VCaP (cell line): ENCODE data around the gene MALRD1.

Source experiments
- H3K27ac ChIP-seq: fragments of 450-650 bp; 2 replicates; pipeline ENCODE4 v1.5.1; 2017
- TF ChIP-seq, protein P1 (sequence below): fragments of 450-650 bp; conservative IDR thresholded peaks from 2 replicates; pipeline ENCODE4 v1.5.1; 2017; ENCODE audit warnings: mild to moderate bottlenecking, moderate library complexity

Gene MALRD1

GRCh38 chr10:19493917-19494316 lies 445.3 kb downstream of the MALRD1 start:
- H3K27ac ChIP-seq: no peak overlapping the region
- TF ChIP-seq, protein P1, sequence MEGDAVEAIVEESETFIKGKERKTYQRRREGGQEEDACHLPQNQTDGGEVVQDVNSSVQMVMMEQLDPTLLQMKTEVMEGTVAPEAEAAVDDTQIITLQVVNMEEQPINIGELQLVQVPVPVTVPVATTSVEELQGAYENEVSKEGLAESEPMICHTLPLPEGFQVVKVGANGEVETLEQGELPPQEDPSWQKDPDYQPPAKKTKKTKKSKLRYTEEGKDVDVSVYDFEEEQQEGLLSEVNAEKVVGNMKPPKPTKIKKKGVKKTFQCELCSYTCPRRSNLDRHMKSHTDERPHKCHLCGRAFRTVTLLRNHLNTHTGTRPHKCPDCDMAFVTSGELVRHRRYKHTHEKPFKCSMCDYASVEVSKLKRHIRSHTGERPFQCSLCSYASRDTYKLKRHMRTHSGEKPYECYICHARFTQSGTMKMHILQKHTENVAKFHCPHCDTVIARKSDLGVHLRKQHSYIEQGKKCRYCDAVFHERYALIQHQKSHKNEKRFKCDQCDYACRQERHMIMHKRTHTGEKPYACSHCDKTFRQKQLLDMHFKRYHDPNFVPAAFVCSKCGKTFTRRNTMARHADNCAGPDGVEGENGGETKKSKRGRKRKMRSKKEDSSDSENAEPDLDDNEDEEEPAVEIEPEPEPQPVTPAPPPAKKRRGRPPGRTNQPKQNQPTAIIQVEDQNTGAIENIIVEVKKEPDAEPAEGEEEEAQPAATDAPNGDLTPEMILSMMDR: no peak

- no peak overlapping the region for H3K27ac ChIP-seq
- TF ChIP-seq, protein P1: no peak
Measured at GRCh38 chr10:19497026-19497425, 448.4 kb downstream of the MALRD1 start.

DNA sequence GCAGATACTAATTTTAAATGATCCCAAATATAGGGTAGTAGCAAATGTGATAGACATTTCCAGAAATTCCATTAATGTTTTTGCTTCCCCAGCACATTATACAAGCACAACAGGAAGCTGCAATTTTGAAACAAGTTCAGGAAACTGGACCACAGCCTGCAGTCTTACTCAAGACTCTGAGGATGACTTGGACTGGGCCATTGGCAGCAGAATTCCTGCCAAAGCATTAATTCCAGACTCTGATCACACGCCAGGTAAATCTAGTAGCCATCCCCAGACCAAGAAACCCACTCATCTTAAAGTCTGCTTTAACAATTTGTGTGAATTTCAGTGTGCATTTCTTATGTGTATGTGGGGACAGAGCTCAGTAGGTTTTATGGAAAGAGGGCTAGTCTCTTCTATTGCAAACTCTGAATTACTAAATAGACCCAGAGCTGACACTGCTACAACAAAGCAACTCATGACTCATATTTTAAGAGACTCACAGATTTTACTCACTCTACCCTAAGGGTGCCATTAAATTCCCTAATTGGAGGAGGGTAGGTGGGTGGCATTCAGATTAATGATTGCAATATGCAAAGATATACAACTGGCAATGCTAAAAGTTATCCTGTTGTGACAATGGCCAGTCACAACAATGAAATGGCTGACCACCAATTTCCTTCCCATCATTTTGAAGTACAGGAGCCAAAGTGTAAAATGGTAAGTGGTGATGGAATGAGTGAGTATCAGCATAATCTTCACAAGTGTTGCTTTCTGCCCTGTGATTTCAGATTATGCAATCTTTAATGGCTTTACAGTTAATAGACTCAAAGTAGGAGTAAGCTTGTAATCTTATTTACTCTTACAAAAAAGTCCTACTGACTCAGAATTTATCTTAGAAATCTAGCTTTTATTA lies 450.0 kb downstream of the MALRD1 start:
- TF ChIP-seq, protein P1: no peak
- peak overlapping the region; percentile 60 for H3K27ac ChIP-seq

GRCh38 chr10:19499291-19499770 lies 450.7 kb downstream of the MALRD1 start:
- H3K27ac ChIP-seq: peak overlapping the region; percentile 60
- TF ChIP-seq, protein P1: no peak

DNA sequence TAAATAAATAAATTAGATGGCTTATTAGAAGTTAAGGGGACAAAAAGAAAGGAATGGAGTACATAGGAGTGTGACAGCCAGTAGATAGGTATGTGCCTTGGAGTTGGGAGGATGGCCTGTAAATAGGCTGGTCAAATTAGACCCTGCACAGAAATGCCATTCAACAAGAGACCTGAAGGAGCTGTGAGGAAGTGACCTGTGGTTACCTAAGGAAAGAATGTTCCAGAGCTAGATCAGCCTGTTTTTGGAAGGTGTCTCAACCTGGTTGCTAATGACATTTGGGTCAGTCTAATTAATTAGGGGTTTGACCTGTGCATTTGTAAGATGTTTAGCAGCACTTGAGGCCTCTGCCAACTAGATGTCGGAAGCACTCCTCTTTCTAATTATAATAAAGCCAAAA lies 452.4 kb downstream of the MALRD1 start:
- TF ChIP-seq, protein P1: no peak

DNA sequence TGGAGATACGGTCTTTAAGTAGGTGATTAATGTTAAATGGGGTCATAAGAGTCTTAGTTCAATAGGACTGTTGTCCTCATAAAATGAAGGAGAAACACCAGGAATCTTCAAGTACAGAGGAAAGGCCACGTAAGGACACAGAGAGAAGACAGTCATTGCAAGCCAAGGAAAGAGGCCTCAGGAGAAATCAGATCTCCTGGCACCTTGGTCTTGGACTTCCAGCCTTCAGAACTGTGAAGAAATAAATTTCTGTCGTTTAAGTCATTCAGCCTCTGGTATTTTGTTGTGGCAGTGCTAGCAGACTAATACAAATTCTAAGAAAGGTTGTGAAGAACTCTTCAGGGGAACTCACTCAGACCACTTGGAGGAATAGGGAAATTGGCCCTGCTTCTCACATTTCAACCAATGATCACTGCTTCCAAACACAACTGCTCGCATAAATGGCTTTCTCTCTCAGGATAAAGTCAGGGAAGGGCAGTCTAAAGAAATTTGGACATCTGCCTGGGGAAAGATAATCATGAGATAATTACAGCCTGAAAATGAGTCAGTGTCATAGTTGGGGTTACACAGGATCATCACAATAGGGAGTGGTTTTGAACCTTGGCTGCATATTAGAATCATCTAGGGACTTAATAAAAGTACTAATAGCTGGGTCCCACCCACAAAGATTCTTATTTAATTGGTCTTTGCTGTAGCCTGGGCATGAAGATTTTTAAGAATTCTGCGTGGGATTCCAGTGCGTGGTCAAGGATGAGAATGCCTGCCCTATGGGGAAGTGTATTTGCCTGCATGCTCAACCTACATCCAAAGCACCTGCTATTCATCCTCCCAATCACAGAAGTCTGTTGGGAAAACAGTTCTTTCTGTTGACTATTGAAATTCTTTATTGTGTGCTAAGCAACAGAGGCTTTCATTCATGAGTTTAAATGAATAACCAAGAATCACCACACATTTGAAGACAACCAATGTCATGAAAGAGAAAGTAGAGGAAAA lies 457.0 kb downstream of the MALRD1 start:
- H3K27ac ChIP-seq: no peak overlapping the region
- TF ChIP-seq, protein P1: no peak

More for the DNA sequence above, 452.4 kb downstream of the MALRD1 start:
- peak overlapping the region; percentile 60; the same call in 1 of the 2 replicates for H3K27ac ChIP-seq

DNA sequence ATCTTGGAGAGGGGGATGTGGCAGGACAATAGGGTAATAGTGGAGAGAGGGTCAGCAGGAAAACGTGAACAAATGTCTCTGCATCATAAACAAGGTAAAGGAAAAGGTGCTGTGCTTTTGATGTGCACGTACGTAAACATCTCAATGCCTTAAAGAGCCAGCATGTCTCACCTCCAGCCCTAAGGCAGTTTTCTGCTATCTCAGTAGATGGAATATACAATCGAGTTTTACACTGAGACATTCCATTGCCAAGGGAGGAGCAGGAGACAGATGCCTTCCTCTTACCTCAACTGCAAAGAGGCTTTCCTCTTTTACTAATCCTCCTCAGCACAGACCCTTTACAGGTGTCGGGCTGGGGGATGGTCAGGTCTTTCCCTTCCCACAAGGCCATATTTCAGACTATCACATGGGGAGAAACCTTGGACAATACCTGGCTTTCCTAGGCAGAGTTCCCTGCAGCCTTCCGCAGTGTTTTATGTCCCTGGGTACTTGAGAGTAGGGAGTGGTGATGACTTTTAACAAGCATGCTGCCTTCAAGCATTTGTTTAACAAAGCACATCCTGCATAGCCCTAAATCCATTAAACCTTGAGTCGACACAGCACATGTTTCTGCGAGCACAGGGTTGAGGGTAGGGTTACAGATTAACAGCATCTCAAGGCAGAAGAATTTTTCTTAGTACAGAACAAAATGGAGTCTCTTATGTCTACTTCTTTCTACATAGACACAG lies 461.6 kb downstream of the MALRD1 start:
- H3K27ac ChIP-seq: peak overlapping the region; percentile 27; the same call in 1 of the 2 replicates
